Measurements from ENCODE around the gene AGAP1. TPM values are rescaled to one million over a fixed set of nuclear protein-coding genes. Genes with fewer than 3 reads are reported as not detected.

AGAP1 gene
- polyA plus RNA-seq, 2 of the 4 experiments (the other 2 are of a cell fraction), result 20.2 to 21.9 TPM

- WGBS (ENCODE audit: missing lambda C conversion rate), result 89% methylated on average over 4 of the region's 4 CpGs
- Histone ChIP-seq H3K4me3 (no peak overlapping the region), H3K27ac (no peak overlapping the region), H3K4me2 (no peak overlapping the region), H3K9me3 (no peaks in the 10 kb centered on the region), H3K4me1 (peaks cover 18% of the 10 kb centered on the region)
- CTCF ChIA-PET, result no interaction called here
- FAIRE-seq (no peak), ATAC-seq (no peak), DNase-seq (ENCODE audit: low read depth in 1 of 2, low spot score in 1 of 2) (no peak)
- POLR2A ChIA-PET, result no interaction called here
- TF ChIP-seq POLR2AphosphoS2 (conservative IDR thresholded peaks at IDR 0.05; ENCODE audit: low read length), result no peak
- TF ChIP-seq CTCF (IDR thresholded peaks at IDR 0.05), result no peak
- no peak for TF ChIP-seq FOSB (CRISPR knock-in tag; IDR thresholded peaks at IDR 0.05)
- no peak for TF ChIP-seq BHLHE40 (IDR thresholded peaks at IDR 0.05; ENCODE audit: low read depth, low read length)
- TF ChIP-seq RARB (CRISPR knock-in tag; IDR thresholded peaks at IDR 0.05), result no peak
Observed at GRCh38 chr2:236016496-236016895, 522.7 kb downstream of the AGAP1 start.

- no peak overlapping the region for H3K4me3 ChIP-seq
- no peaks in the 10 kb centered on the region for H3K9me3 ChIP-seq
- DNase-seq (ENCODE audit: low read depth in 1 of 2, low spot score in 1 of 2) (no peak), ATAC-seq (no peak), FAIRE-seq (no peak)
- H3K4me1 ChIP-seq, result peaks cover 8% of the 10 kb centered on the region
- WGBS (ENCODE audit: missing lambda C conversion rate), result 78% methylated on average over 3 of the region's 3 CpGs
- CTCF ChIA-PET, result interaction anchor here (0.9 kb wide), 1 partner anchor 17 kb away, joined by 3 read pairs; no protein-coding TSS in a partner anchor
- POLR2A ChIA-PET, result no interaction called here
- TF ChIP-seq BHLHE40 (IDR thresholded peaks at IDR 0.05; ENCODE audit: low read depth, low read length), result no peak
- no peak for TF ChIP-seq CHD4 (IDR thresholded peaks at IDR 0.05; ENCODE audit: borderline replicate concordance)
- TF ChIP-seq HMGXB4 (CRISPR knock-in tag; IDR thresholded peaks at IDR 0.05; ENCODE audit: borderline replicate concordance), result no peak
- no peak for TF ChIP-seq SMC3 (IDR thresholded peaks at IDR 0.05)
- no peak for TF ChIP-seq JUN (IDR thresholded peaks at IDR 0.05)
- no peak for TF ChIP-seq RNF2 (IDR thresholded peaks at IDR 0.05; ENCODE audit: borderline replicate concordance, low read depth)
- TF ChIP-seq RARB (CRISPR knock-in tag; IDR thresholded peaks at IDR 0.05), result no peak
- TF ChIP-seq CBX2 (IDR thresholded peaks at IDR 0.05; ENCODE audit: borderline replicate concordance, low read depth), result no peak
- no peak for TF ChIP-seq HOXB13 (CRISPR knock-in tag; IDR thresholded peaks at IDR 0.05; ENCODE audit: low read depth)
- TF ChIP-seq HOXB5 (CRISPR knock-in tag; IDR thresholded peaks at IDR 0.05), result no peak
- no peak for TF ChIP-seq JUNB (IDR thresholded peaks at IDR 0.05)
- no peak for TF ChIP-seq USF2 (IDR thresholded peaks at IDR 0.05)
- no peak for TF ChIP-seq PBX3 (IDR thresholded peaks at IDR 0.05)
- no peak for TF ChIP-seq RFX5 (IDR thresholded peaks at IDR 0.05)
- no peak overlapping the region for H3K27ac ChIP-seq
- H3K4me2 ChIP-seq, result no peak overlapping the region
Observed at GRCh38 chr2:236017446-236017845, 523.6 kb downstream of the AGAP1 start.

- Histone ChIP-seq H3K4me3 (no peak overlapping the region), H3K4me1 (no peaks in the 10 kb centered on the region), H3K27ac (no peak overlapping the region), H3K9me3 (no peaks in the 10 kb centered on the region), H3K4me2 (no peak overlapping the region)
- no peak for FAIRE-seq
- TF ChIP-seq FOSB (CRISPR knock-in tag; IDR thresholded peaks at IDR 0.05), result no peak
- no peak for TF ChIP-seq RFX5 (IDR thresholded peaks at IDR 0.05)
- no peak for TF ChIP-seq GATA3 (IDR thresholded peaks at IDR 0.05; ENCODE audit: borderline replicate concordance)
- TF ChIP-seq RAD21 (conservative IDR thresholded peaks at IDR 0.05 in 1 of 2, IDR thresholded peaks at IDR 0.05 in 1 of 2), result no peak
- no peak for TF ChIP-seq KDM5A (IDR thresholded peaks at IDR 0.05)
- TF ChIP-seq BHLHE40 (IDR thresholded peaks at IDR 0.05; ENCODE audit: low read depth, low read length), result no peak
- 95% methylated on average over 8 of the region's 8 CpGs for WGBS (ENCODE audit: missing lambda C conversion rate)
- no peak for ATAC-seq
- ChIA-PET CTCF (interaction anchor here (0.6 to 1.3 kb wide), 4 partner anchors 9 to 198 kb away, joined by 3 to 4 read pairs (median 3); no protein-coding TSS in a partner anchor), POLR2A (no interaction called here)
- DNase-seq (ENCODE audit: low read depth in 1 of 2, low spot score in 1 of 2), result no peak
Observed at GRCh38 chr2:236019434-236019833, 525.6 kb downstream of the AGAP1 start.

All from A549 (cell line).